OCI-M2 (cell line): ENCODE data around the gene P4HTM.

ENCODE experiments used
- DNase-seq: peaks from one replicate; lab custom pipeline; 2025; ENCODE audit not compliant: unreplicated experiment; lab: John Stamatoyannopoulos, UW

The P4HTM gene, protein sequence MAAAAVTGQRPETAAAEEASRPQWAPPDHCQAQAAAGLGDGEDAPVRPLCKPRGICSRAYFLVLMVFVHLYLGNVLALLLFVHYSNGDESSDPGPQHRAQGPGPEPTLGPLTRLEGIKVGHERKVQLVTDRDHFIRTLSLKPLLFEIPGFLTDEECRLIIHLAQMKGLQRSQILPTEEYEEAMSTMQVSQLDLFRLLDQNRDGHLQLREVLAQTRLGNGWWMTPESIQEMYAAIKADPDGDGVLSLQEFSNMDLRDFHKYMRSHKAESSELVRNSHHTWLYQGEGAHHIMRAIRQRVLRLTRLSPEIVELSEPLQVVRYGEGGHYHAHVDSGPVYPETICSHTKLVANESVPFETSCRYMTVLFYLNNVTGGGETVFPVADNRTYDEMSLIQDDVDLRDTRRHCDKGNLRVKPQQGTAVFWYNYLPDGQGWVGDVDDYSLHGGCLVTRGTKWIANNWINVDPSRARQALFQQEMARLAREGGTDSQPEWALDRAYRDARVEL

DNA sequence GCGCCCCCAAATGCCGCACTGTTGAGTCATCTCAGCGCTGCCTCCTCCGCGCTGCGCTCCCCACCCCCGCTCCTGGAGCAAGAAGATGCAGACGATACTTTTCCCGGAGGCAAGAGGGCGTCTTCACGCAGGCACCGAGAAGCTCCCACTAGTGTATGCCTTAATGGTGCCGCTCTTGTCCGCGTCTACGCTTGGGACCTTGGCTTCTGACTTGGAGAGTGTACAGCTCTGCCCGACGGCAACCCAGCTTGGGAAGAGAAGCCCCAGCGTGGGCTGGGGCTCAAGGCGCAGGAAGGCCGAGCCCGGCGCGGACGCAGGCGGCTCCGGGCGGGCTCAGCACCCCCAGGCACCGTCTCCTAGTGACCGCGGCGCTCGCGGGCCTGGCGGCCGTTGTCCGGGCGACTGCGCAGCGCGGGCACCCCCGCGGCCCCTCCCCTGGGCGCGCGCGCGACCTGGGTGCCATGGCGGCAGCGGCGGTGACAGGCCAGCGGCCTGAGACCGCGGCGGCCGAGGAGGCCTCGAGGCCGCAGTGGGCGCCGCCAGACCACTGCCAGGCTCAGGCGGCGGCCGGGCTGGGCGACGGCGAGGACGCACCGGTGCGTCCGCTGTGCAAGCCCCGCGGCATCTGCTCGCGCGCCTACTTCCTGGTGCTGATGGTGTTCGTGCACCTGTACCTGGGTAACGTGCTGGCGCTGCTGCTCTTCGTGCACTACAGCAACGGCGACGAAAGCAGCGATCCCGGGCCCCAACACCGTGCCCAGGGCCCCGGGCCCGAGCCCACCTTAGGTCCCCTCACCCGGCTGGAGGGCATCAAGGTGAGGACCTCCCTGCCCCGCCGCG is at the start of gene P4HTM:
TSS of gene P4HTM (plus strand) at position 446 of the 840 bp plus-strand sequence. CDS start at position 462, 16 bp downstream.
- DNase-seq, result no peak

GRCh38 chr3:48945432-48945831 is 44.6 kb upstream of the P4HTM start:
- no peak for DNase-seq

DNA sequence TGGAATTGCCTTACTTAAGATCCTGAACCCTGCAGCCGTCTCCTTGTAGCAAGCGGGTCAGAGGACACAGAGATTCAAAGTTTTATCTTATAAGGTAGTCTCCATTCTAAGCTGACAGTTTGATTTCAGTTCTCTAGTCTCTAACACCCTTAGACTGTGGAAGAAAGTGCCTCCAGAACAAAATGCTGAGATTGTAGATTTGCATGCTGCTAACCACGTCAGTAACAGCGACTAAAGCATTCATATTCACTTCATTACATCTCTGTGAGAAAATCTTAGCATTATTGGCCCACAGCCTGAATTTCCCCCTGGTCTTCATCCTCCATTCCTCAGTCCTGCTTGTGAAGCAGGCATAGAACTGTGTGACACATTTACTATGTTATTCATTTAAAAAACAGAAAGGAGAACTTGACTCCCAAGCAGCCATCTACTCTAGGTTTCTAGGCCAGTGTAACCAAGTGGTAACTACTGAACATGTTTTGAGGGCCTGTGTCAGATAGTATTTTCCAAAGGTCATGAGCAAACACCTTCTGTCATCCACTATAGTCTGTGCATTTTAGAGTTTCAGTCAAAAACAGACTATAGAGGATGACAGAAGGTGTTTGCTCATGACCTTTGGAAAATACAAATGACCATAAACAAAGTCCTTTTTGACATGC is 44.0 kb upstream of the P4HTM start:
- no peak for DNase-seq

- DNase-seq, result no peak
These were observed 40.7 kb upstream of the P4HTM start for GRCh38 chr3:48949376-48949717.

- DNase-seq, result no peak
These were observed 40.0 kb upstream of the P4HTM start for GRCh38 chr3:48950051-48950450.

DNA sequence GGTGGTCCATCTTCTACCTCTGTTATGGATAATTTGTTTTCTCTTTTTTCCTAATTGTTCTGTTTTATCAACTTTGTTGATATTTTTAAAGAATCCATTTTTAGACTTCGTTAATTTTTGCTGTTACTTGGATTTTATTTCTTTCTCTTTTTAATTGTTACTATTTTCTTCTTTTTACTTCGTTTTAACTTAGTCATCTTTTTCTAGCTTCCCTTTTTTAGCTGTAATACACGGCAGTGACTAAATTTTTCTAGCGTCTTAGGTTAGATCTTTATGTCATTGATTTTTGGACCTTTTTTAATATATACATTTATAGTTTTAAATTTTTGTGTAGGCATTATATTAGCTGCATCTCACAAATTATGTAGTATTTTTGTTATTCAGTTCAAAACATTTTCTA is 38.3 kb upstream of the P4HTM start:
- DNase-seq, result no peak

GRCh38 chr3:48952510-48953118 is 37.4 kb upstream of the P4HTM start:
- no peak for DNase-seq

DNA sequence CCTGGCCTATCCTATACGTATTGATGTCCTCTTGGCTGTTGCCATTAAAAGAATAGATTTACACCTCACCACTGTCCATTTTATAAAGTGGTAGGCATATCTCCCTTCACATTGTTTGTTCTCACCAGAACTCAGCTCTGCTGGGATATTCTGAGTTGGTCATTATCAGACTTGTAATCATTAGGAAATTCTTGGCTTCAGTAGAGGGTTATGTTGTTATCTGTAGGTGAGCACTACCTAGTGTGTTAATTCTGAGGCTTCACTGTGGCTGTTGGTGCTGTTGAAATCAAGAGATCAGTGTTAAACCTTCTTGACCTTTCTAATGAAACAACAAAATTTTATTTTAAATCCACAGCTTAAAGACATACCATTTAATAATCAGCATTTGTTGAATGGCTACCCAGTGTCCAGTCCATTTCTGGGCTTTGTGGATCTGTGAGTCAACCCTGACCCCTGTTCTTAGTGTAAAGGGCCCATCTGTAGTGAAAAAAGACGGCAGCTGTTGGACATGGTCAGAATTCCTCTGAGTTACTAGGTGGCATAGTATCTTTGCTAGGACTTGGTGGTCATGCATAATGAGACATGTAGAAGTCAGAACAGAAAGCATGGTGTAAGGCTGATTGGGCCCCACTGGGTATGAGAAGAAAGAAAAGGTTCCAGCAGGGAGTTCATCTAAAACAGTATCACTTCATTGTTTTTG is 32.9 kb upstream of the P4HTM start:
- DNase-seq, result no peak

- no peak for DNase-seq
These were observed 29.1 kb upstream of the P4HTM start for GRCh38 chr3:48960841-48961413.

GRCh38 chr3:48962340-48962739 is 27.7 kb upstream of the P4HTM start:
- DNase-seq, result no peak

DNA sequence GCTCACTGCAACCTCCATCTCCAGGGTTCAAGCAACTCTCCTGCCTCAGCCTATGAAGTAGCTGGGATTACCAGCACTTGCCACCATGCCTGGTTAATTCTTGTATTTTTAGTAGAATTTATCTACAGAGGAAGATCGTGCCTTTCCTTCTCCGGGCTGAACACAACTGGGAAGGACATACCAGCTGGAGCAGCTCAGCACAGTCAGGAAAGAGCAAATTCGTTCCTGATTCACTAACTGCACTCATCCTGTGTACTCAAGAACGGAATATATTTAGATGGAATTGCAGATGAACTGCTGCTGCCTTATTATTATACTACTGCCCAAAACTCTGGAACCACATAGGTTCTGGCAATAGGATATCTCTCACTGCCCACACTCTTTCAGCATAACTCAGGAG is 27.1 kb upstream of the P4HTM start:
- DNase-seq, result no peak

- no peak for DNase-seq
These were observed 26.4 kb upstream of the P4HTM start for GRCh38 chr3:48963591-48963990.

- no peak for DNase-seq
These were observed 23.7 kb upstream of the P4HTM start for GRCh38 chr3:48966367-48966766.

DNA sequence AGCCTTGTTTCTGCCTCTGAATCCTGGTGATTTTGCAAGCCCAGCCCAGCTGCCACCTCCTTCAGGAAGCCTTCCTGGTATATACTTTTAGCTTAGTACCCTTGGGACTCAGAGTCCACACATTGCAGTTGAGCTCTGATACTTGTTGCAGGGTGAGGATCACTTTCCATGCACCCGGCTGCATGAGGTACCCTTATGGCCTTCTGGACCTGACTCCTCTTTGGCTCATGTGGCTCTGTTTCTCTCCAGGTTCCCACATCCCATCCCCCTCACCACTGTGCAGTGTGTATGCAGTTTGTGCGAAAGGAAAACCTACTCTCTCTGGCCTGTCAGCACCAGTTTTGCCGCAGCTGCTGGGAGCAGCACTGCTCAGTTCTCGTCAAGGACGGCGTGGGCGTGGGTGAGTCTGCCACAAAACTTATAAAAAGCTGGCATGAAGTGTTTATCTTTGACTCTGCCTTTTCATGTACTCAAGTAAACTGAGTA is 23.1 kb upstream of the P4HTM start:
- no peak for DNase-seq

GRCh38 chr3:48970586-48970985 is 19.5 kb upstream of the P4HTM start:
- no peak for DNase-seq

- DNase-seq, result no peak
These were observed 15.8 kb upstream of the P4HTM start for GRCh38 chr3:48974076-48974864.

GRCh38 chr3:48979451-48979850 is 10.6 kb upstream of the P4HTM start:
- DNase-seq, result no peak

- no peak for DNase-seq
These were observed 9.7 kb upstream of the P4HTM start for GRCh38 chr3:48980295-48980694.

DNA sequence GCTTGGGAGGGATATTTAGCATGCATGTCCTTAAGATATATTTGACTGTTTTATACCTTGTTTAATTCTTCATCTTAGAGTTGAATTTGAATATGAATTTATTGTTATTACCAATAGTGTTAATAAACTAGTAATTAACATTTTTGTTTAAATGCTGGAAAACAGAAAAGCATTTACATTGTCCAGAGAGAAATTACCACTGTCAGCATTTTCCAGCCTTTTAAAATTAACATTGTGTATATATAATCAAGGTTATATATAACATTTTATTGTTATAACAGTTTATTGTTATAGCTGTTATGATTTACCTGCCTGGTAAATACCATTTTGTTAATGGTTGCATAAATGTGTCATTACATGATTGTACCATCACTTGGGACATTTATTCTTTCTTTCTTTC is 8.0 kb upstream of the P4HTM start:
- no peak for DNase-seq
